Inflammatory macrophage treated with lipopolysaccharide for 1 hour (primary cell): ENCODE results near the gene AMOTL2.

ENCODE experiments used
- DNase-seq, 2 donors: peaks; one replicate each; pipeline ENCODE4 v3.0.0-alpha.2; 2020 to 2022

AMOTL2 gene

DNA sequence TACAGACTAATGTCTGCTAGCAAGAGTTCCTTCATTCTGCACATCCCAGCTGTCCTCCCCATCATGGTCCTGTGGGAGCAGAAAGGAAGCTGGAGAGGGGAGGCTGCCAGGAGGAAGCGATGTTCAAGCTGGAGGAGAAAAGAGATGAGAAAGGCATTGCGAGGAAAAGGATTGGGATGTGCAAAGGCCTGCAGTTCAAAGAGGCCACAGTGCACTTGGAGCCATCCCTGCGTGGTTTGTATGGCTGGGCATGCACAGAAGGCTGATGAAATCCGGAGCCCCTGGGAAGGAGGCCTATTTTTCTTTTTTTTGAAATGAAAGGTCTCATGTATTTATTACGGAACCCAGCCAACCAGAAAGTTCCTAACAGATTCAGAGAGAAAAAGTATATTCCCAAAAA, 22.8 kb downstream of the AMOTL2 start:
- no peak for DNase-seq

DNA sequence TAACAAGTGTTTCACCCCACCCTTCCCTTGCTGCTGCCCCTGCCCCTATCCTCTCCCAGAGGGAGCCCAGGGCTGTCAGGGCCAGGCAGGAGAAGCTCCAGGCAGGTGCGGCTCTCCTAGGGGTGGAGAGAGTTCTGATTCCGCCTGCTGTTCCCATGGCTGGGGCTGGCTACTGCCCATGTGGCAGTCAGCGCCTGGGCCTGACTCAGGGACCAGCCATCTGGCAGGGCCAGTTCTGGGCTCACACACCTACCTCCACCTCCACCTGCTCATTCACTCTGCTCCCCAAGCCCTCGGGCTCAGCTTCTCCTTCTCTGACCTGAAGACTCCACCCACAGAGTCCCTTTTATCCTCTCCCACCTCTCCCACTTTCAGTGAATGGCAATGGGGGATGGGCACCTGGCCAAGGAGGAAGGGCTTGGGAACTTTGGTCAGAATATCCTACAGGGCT, 23.4 kb downstream of the AMOTL2 start:
- no peak for DNase-seq

DNA sequence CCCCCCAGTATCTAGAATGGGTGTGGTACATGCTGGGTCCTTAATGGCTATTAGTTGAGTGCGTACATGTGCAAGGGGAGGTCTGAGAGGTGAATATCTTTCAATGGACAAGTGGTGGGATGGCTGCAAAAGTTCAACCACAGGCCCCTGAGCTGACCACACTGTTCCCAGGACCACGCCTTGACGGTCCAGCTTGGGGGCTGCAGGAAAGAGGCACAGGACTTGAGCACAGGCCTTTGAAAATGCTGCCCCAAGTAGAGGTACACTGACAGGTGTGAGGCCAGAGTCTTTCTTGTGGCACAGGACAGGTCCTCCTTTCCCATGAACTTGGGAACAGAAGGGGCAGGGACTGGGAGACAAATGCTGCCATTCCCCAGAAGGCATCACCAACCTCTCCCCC, 24.0 kb downstream of the AMOTL2 start:
- no peak for DNase-seq

DNA sequence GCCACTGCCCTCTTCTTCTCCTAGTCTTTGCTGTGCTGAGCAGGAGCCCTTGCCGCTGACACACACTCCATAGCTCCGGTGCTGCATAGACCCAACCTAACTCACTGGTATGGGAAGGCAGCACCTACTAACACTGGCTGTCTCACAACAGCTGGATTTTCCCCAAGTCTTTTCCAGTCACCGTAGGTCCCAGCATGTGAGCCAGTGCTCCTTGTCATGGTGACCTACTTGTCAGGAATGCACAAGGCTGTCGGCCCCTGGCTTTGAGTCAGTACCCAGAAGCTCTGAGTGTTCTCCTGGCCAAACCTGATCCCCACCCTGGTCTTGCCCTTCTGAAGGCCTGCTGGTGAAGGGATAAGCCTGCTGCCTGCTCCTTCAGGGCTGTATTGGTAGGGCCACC, 25.7 kb downstream of the AMOTL2 start:
- DNase-seq: no peak

DNA sequence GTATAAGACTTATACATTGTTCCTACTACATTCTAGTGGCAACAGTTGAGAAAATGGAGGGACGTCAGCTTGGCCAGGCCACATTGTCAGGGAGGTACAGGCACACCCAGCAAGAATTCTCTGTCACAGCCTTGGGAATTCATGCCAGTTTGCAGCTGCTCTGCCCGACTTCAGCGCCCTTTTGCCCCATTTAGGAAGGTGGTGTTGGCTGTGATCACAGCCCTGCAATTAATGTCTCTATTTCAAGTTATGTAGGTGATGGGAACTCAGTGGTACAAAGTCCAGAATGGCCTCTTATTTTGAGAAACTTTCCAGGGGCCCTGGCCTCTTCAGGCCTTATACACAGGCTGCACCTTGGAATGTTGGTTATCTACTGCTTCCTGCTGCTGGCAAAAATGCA, 26.7 kb downstream of the AMOTL2 start:
- DNase-seq: no peak

DNA sequence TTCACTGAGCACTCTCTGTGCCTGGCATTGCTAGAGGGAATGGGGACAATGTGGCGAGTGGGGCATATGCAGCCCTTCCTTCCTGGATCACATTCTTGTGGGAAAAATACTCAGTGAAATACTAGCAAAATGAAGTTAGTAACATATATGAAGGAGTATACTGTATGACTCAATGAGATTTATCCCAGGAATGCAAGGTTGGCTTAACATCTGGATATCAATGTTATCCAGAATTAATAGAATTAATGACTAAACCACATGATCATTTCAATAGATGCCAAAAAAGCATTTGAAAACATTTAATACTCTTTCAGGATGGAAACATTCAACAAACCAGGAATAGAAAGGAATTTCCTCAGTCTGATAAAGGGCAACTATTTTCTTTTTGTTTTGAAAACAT, 27.5 kb downstream of the AMOTL2 start:
- DNase-seq: no peak

DNA sequence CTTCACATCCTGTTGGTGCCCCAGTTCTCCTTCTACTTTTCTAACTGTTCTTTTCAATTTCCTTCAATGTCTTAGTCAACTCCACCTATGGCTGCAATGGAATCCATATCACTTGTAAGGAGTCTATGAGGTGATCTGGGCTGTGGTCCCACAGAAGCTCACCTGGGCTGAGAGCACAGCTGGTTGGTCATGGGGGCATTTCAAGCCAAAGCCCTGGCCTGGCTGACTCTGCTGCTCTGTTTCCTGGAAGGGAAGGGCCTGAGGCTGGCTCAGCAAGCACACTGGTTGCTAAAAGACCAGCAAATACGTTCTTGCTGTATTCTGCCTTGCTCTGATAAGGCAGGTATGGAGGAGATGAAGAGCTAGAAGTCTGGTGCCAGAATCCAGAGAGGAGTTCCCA, 29.0 kb downstream of the AMOTL2 start:
- no peak for DNase-seq

DNA sequence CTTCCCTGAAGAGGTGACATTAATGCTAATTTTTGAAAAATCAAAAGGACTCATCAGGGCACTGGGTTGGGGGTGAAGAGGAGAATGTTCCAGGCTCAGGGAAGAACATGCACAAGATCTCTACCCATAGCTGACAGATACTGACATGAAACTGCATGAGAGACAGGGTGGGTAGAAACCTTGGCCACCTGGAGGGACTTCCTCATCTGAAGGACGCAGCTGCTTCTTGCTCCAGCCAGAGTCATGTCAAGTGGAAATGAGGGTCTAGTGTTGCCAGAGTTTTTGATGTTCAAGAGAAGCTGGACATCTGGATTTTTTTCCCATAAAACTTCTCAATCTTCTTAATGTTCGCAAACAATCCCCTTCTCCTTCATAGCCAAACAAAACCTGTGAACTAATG, 29.7 kb downstream of the AMOTL2 start:
- DNase-seq: no peak

DNA sequence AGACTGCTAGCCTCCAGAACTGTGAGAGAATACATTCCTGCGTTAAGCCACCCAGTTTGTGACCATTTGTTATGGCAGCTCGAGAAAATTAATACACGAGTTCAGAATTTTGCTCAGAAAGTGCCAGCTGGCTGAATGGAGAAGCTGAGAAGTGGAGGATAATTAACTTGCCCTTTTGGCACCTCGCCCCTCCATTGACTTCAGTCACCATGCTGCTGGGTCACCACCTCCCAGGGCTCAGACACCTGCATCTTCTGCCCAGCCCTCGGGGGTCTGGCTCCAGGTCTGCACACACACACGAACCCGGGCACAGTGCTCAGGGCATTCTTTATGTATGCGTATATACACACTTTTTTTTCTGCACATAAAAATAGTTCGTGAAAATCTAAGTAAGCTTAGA, 32.0 kb downstream of the AMOTL2 start:
- DNase-seq: no peak

DNA sequence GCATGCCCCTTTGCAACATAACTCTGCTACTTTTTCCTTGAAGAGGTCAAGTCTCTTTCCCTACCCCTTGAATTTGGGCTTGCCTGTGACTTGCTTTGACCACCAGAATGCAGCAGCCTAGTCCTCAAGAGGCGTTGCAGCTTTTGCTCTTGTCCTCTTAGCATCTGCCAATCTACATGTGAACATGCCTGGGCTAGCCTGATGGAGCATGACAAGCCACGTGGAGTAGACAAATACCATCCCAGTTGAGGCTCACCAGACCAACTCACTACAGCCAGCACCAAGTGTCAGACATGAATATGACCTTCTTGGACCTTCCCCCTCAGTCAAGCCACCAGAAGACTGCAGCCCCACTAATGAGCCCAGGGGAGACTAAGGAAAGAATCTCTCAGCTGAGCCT, 32.9 kb downstream of the AMOTL2 start:
- no peak for DNase-seq

DNA sequence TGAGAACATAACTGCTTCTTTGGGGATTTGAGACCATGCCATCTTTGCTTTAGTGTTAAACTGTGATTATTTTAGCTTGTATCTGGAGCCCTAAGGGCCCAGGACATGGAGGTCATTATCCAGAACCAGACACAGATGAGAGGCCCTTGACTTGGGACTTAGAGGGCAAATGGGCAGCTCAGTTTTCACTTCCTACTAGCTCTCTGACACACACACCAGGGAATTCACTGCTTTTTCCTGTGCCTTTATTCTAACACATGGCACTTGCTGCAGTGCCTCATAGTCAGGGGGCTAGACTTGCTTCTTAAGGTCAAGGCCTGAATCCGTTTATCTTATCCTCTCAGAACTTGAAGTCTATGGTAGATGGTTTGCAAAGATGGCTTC, 33.3 kb downstream of the AMOTL2 start:
- DNase-seq: no peak

DNA sequence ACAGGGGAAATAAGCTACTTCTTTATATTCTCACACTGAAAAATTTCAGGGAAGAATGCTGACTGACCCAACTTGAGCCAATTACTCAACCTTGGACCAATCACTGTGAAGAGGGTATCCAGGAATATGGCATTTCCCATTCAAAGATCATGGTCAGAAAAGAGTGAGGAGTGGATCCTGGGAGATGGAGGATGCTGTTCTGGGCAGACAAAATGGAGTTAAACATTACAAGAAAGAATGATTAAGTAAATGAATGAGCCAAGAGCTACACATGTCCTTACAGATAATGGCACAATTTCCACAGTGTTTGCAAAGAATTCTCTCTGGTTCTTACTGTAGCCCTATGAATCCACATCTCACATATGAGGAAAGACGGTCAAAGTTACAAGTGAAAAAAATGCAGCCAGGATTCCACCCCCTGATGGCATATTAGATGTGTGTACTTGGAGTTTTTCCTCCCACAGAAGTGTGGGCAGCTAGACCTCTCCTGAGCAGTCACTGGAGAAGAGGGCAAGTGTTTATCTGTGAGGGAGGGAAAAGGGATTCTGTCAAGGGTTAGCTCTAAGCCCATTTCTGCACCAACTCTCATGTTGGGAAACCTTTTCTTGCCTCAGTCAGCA, 33.8 kb downstream of the AMOTL2 start:
- peak in 1 of 2 donors; percentile 11 for DNase-seq

DNA sequence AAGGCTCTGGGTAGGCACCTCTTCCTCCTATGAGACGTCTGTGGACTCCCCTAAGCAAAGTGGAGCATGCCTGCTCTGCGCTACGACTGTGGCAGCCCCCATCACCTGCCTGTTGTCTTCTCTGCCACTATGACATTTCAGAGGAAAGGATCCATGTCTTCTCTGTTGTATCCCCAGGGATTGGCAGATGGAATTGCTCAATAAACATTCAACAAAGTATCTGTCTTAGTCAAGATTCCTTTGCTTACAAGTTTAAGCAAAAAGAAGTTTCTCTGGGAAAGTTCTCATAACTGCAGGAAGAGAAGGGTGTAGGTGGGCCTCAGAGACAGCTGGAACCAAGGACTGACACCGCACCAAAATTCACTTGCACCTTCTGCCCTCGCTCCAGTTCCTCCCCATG, 34.3 kb downstream of the AMOTL2 start:
- no peak for DNase-seq

DNA sequence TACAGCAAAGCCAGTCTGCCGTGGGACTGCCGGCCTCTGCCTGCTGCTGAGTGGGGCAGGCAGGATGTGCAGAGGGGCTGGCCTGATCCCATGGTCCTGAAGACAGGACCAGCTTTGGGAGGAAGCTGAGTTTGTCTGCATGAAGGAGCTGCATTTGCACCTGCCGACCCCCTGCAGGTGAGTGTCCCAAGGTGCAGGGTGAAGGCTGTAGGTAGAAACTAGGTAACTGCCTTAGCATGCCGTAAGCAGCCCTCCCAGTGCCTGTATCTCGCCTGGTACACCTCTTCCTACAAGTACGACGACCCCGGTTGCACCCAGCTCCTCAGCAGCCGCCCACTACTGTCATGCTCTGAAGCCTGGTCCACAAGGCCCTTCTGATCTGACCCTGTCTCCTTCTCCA, 34.9 kb downstream of the AMOTL2 start:
- no peak for DNase-seq

DNA sequence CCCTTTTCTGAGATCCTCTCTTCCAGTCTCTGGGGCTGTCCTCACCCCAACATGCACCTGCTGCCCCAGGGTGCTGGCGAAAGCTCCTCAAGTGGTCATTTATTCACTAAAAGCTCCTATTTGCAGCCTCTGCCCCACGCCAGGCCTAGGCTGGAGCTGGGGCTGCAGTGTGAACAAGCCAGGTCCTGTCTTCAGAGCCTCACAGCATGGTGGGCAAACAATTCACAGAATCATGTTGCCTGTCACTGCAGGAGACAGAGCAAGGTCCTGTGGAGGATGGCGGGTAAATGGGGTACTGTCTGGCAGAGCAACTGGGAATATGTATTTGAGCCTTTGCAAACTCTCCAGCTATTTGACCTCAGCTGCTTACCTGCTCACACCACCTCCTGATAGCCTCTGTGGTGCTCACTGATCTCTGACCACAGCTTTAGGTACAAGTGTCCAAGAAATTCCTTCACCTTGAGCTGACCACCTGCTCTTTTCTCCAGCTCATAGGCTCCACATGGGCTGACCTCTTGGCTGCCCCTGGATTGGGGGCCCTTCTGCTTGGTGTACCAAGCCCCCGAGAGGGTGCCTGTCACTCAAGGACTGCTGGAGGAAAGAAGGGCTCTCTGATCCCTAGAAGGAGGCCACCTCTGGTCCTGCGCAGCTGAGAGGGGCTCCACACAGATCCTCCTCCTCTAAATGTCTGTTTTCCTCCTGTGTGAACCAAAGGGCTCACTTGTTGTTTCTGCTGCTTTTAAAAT, 35.6 kb downstream of the AMOTL2 start:
- no peak for DNase-seq

DNA sequence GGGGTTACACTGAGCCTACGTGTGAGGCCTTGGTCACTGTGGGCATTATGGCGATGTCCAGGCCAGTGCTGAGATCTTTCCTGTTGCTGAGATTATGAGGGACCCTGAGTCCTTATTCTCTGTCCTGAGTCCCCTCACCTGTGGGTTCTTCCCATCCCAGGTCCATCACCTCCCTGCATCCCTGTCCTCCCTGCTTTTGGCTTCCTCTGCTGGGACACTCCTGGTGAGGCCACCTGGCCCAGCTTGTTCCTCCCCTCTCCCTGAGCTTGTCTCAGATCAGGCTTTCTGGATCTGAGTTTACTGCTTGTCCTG, 36.1 kb downstream of the AMOTL2 start:
- DNase-seq: no peak

DNA sequence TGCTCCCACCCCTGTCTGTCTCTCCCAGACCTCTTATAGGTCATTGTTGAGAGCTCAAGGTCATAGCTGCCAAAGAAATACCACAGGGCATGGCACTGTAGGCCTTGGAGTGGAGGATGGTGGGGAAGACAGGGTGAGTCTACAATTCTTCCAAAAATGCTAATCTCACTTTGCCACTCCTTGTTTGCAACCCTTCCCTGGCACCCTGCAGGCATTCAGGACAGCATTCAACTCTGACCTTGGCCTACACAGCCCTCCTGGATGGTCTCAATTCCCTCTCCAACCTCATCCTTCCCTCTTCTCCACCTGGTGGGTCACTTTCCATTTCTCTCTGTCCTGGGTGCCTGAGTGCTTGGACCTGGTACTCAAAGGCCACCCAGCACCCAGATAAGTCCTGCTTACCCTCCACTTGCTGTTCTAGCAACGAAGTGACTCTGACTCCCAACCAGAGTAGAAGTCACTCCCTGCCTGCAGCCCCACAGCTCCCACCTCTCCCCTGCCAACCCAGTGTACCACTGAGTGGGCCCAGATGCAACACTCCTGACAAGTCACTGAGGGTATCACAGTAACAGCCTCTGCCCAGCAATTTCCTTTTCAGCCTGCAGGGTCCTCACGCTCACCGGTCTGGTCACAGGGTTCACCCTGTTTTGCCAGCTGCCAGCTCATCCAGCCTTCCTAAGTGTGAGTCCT, 36.6 kb downstream of the AMOTL2 start:
- DNase-seq: no peak

DNA sequence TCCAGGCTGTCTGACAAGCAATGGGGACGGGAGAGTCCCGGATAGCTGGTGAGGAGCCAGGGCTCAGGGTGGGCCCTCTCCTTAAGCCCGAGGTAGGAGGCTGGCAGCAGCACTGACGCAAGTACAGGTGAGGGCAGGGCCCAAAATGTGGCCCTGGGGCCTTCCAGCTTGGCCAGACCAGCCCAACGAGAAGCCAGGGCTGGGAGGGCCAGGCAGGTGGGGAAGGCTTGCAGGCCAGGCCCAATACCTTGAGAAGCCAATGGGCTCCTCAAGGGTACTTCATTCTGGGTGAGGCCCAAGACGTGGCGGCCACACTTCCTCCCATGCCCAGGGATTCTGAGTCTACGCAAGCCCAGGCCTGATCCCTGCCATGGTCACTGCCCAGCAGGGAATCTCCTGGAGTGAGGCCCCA, 37.2 kb downstream of the AMOTL2 start:
- DNase-seq: no peak

DNA sequence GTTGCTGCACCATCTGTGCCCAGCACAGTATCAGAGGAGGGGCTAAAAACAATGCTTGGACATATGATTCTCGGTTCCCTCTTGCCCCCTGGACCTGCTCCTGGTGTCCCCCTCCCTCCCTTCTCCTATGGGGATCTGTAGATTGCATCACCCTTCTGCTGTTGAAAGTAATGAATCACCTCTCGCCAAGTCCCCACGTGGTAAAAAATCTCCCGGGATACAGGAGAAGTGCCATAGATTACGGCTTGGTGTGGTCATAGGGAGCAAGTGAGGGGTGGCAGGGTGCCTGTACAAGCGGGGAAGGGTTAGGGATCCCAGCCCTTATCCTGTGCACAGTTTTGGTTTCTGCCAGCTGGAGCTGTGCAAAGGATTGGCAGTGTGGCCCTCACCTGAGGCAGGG, 37.7 kb downstream of the AMOTL2 start:
- no peak for DNase-seq

DNA sequence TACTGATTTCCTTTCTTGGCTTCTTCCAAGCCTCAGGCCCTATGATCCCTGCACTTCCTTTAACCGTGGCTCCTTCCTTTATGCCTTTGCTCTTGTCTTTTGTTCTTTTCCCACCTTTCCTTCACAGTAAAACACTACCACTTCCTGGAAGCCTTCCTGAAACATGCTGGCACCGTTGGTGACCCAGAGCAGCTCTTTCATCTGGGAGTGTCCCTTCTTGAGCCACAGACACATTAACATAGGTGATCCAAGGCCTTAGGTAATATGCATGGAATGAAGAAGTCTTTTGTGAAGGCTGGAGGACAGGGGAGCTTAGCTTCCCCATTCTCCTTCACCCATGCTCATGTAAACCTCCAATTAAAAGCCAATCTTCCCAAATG, 39.4 kb downstream of the AMOTL2 start:
- DNase-seq: no peak

DNA sequence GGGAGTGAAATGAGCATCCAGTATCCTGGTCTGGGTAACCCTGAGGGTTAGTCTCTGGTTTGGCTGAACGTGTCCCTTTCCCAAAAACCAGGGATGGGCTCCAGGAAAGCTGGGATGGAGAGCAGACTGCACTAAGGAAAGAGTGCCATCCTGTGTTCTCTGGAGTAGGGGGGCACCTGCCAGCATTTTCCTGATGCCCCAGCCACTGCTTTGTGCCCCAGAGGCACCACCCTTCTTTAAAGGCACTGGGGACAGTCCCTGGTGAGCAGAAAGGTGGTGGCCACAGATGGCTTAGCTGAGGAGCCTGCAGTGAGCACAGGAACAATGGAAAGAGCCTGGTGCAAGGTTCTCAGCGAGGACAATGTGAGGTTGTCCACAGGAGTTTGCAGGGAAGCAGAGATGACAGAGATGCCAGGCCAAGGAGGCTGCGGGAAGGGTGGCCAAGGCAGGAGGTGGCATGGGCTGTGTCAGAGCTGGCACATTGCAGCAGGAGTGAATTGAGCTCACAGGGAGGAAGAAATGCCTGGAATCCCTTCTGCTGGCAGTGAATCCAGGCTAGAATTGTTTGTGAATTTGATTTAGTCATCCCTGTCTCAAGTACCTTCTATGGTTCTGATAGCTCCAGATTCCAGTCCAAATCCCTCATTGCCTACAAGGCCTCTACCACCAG, 39.9 kb downstream of the AMOTL2 start:
- DNase-seq: no peak

DNA sequence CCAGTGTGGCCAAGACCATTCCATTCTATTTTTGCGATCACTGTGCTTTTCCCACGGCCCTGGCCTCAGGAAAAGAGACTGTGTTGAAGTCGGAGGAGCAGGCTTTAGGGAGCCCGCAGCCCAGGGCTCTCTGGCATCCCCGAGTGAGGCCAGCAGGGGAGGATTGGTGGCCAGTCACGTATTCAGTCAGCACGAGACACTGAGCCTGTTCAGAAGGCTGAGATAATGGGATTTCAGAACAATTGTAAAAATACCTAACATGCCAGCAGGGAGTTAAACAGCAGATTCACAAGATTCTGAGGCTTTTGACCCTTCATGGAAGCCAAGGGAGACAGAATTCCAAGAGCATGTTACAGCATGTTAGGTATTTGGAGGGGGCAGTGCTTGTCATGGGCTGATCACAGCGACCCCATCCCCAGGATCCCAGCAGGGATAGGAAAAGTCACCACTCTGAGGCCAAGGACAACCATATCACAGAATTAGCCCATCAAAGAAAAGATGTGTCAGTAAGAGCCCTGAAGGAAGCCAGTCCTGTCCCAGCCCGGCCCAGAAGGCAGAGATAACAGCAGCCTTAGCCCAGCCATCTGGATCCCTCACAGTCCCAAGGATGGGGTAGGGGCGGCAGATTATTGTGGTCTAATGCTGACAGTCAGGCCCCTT, 40.6 kb downstream of the AMOTL2 start:
- DNase-seq: no peak

DNA sequence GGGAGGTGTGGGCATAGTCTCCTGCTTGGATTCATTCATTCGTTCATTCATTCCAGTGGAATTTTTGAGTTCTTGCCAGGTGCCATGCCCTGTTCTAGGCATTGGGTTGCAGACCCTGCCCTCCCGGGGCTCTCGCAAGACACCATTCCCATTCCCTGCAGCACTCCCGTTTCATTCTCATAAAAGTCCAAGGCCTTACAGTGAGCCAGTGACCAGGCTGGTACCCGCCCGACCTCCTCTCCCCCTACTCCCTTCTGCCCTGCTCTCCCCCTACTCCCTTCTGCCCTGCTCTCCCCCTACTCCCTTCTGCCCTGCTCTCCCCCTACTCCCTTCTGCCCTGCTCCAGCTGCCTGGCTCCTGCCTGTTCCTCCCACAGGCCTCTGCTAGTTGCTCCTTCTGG, 41.9 kb downstream of the AMOTL2 start:
- no peak for DNase-seq

DNA sequence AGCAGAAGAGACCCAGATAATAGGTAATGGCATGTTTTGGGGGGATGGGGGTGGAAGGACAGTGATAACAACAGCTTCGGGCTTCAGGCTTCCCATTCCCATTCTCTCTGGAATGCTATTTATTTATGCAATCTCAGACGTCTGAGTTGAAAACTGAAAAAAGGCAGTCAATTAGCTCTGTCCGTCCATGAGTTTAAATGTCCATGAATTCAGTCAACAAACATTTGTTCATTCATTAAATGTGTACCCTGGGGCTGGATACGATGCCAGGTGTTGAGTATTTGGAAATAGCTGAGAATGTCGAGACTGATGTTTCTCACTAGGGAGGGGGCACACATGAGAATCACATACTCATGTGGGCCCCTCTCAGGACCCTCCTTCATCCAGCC, 42.4 kb downstream of the AMOTL2 start:
- no peak for DNase-seq
